Sciatic nerve (tissue), 2 donors: ENCODE measurements around the gene SPDYE18. TPM values are rescaled to one million over a fixed set of nuclear protein-coding genes. Genes with fewer than 3 reads are reported as not detected.
"Not testable (repeated sequence)": the region's sequence is repeated elsewhere in the genome, so short reads cannot be mapped to it uniquely, and the experiment has no call there.

ENCODE experiments used
- ATAC-seq: fragments of 200-7000 bp; cut with Tn5 transposase; one replicate; pipeline ENCODE4 v1.9.1; 2020; ENCODE audit warnings: mild to moderate bottlenecking, moderate library complexity
- DNase-seq: peaks from one replicate; pipeline ENCODE4 v3.0.0-alpha.2; 2020; ENCODE audit warnings: low spot score
- intact Hi-C: fragments of 100-400 bp; cut with DNase I; formaldehyde crosslinking; loops from one replicate; pipeline ENCODE4 v1.14.2; 2022
- total RNA-seq: library from RNA; stranded (reverse); fragmentation: NEBNext Ultra II Directional; extraction: Animal tissue kit (Norgen Biotek cat#: 25700); gene quantifications from one replicate; pipeline ENCODE4 v1.2.1, GENCODE V29; 2021
- donor health status: DM: no; HTN: no; CAD: no.
- donor health status: DM: no; HTN: no; CAD: no.

SPDYE18 gene
- total RNA-seq, result 1.5 TPM

- ATAC-seq, DNase-seq, intact Hi-C loops: not testable (repeated sequence)
Measured at GRCh38 chr7:77062557-77062956, at the start of gene SPDYE18. TSS of gene SPDYE18 (minus strand) at chr7:77062558. CDS start at chr7:77060512, 2,046 bp downstream.

- intact Hi-C loops, DNase-seq, ATAC-seq: not testable (repeated sequence)
Measured at GRCh38 chr7:77108362-77108761, 46.0 kb upstream of the SPDYE18 start.

- DNase-seq, intact Hi-C loops, ATAC-seq: not testable (repeated sequence)
Measured at GRCh38 chr7:77107659-77108058, 45.3 kb upstream of the SPDYE18 start.

- intact Hi-C loops, ATAC-seq: not testable (repeated sequence)
Measured at GRCh38 chr7:77105904-77106303, 43.5 kb upstream of the SPDYE18 start.

GRCh38 chr7:77102671-77103070, 40.3 kb upstream of the SPDYE18 start:
- DNase-seq, intact Hi-C loops, ATAC-seq: not testable (repeated sequence)

More at GRCh38 chr7:77105904-77106303, 43.5 kb upstream of the SPDYE18 start:
- not testable (repeated sequence) for DNase-seq

- ATAC-seq, intact Hi-C loops, DNase-seq: not testable (repeated sequence)
Measured at GRCh38 chr7:77101187-77101586, 38.8 kb upstream of the SPDYE18 start.

GRCh38 chr7:77100501-77100900, 38.1 kb upstream of the SPDYE18 start:
- intact Hi-C loops, DNase-seq, ATAC-seq: not testable (repeated sequence)

GRCh38 chr7:77092301-77092700, 29.9 kb upstream of the SPDYE18 start:
- peak; percentile 62 for ATAC-seq
- DNase-seq, intact Hi-C loops: not testable (repeated sequence)

- DNase-seq, intact Hi-C loops, ATAC-seq: not testable (repeated sequence)
Measured at GRCh38 chr7:77082192-77082591, 19.8 kb upstream of the SPDYE18 start.

- intact Hi-C loops, ATAC-seq, DNase-seq: not testable (repeated sequence)
Measured at GRCh38 chr7:77080236-77080635, 17.9 kb upstream of the SPDYE18 start.

- intact Hi-C loops, DNase-seq, ATAC-seq: not testable (repeated sequence)
Measured at GRCh38 chr7:77079624-77080023, 17.3 kb upstream of the SPDYE18 start.

GRCh38 chr7:77079112-77079511, 16.8 kb upstream of the SPDYE18 start:
- ATAC-seq, intact Hi-C loops, DNase-seq: not testable (repeated sequence)

GRCh38 chr7:77077060-77077459, 14.7 kb upstream of the SPDYE18 start:
- ATAC-seq, DNase-seq, intact Hi-C loops: not testable (repeated sequence)

- DNase-seq, intact Hi-C loops, ATAC-seq: not testable (repeated sequence)
Measured at GRCh38 chr7:77074786-77075396, 12.5 kb upstream of the SPDYE18 start.

- ATAC-seq, DNase-seq, intact Hi-C loops: not testable (repeated sequence)
Measured at GRCh38 chr7:77071108-77071507, 8.8 kb upstream of the SPDYE18 start.

- DNase-seq, intact Hi-C loops, ATAC-seq: not testable (repeated sequence)
Measured at GRCh38 chr7:77065869-77066268, 3.5 kb upstream of the SPDYE18 start.

GRCh38 chr7:77063732-77064131, 1.4 kb upstream of the SPDYE18 start:
- not testable (repeated sequence) for ATAC-seq

GRCh38 chr7:77032261-77032660, 30.1 kb downstream of the SPDYE18 start, which contains the start of gene SPDYE17:
TSS of gene SPDYE17 (minus strand) at chr7:77032361. CDS start at chr7:77030570, 1,791 bp downstream.
- ATAC-seq, intact Hi-C loops, DNase-seq: not testable (repeated sequence)

More at GRCh38 chr7:77063732-77064131, 1.4 kb upstream of the SPDYE18 start:
- intact Hi-C loops, DNase-seq: not testable (repeated sequence)

- intact Hi-C loops, ATAC-seq, DNase-seq: not testable (repeated sequence)
Measured at GRCh38 chr7:77026349-77026748, 36.0 kb downstream of the SPDYE18 start.

GRCh38 chr7:77010074-77010680, 52.2 kb downstream of the SPDYE18 start:
- DNase-seq, intact Hi-C loops, ATAC-seq: not testable (repeated sequence)
